ENCODE results near the gene SLC16A8. TPM values are rescaled to one million over a fixed set of nuclear protein-coding genes. Genes with fewer than 3 reads are reported as not detected.

SLC16A8 gene
- total and polyA plus RNA-seq, 2 experiments from 2014 or later = 0.52 to 0.66 TPM

DNA sequence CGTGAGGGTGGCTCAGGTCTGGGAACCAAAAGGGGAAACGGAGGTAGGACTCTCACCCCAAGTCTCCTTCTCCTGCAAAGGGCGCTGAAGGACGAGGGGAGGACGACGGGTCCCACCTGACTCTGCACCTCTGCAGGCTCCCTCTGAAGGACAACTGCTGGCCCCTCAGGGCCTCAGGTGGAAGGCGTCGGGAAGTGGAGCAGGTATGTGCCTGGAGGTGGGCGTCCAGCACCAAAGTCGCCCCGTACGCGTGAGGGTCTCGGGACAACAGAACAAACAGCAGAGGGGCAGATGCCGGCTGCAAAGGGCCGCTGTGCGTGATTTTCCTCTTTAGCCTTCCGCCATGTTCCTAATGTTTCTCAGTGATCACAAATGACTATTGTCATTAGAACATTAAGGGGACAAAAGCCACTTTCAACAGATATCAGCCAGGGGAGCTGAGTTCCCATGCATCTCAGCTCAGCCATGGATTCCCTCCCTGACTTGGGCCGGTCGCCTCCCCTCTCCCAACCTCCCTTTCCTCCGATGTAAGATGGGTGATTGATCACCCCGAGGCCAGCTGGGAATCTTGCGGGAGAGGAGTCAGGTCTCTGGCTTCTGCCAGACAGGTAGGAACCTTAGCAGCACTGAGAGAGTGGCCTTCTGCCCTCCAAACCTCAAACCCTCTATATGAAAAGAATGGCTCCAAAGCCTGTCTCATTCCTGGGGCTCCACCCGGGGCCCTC lies 836 bp downstream of the SLC16A8 start (continued):
- TF ChIP-seq, protein P1, sequence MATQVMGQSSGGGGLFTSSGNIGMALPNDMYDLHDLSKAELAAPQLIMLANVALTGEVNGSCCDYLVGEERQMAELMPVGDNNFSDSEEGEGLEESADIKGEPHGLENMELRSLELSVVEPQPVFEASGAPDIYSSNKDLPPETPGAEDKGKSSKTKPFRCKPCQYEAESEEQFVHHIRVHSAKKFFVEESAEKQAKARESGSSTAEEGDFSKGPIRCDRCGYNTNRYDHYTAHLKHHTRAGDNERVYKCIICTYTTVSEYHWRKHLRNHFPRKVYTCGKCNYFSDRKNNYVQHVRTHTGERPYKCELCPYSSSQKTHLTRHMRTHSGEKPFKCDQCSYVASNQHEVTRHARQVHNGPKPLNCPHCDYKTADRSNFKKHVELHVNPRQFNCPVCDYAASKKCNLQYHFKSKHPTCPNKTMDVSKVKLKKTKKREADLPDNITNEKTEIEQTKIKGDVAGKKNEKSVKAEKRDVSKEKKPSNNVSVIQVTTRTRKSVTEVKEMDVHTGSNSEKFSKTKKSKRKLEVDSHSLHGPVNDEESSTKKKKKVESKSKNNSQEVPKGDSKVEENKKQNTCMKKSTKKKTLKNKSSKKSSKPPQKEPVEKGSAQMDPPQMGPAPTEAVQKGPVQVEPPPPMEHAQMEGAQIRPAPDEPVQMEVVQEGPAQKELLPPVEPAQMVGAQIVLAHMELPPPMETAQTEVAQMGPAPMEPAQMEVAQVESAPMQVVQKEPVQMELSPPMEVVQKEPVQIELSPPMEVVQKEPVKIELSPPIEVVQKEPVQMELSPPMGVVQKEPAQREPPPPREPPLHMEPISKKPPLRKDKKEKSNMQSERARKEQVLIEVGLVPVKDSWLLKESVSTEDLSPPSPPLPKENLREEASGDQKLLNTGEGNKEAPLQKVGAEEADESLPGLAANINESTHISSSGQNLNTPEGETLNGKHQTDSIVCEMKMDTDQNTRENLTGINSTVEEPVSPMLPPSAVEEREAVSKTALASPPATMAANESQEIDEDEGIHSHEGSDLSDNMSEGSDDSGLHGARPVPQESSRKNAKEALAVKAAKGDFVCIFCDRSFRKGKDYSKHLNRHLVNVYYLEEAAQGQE (IDR thresholded peaks at IDR 0.05; ENCODE audit: unreplicated experiment) = no peak
- TF ChIP-seq, protein P2, sequence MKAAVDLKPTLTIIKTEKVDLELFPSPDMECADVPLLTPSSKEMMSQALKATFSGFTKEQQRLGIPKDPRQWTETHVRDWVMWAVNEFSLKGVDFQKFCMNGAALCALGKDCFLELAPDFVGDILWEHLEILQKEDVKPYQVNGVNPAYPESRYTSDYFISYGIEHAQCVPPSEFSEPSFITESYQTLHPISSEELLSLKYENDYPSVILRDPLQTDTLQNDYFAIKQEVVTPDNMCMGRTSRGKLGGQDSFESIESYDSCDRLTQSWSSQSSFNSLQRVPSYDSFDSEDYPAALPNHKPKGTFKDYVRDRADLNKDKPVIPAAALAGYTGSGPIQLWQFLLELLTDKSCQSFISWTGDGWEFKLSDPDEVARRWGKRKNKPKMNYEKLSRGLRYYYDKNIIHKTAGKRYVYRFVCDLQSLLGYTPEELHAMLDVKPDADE (IDR thresholded peaks at IDR 0.05) = no peak
- TF ChIP-seq, protein P3, sequence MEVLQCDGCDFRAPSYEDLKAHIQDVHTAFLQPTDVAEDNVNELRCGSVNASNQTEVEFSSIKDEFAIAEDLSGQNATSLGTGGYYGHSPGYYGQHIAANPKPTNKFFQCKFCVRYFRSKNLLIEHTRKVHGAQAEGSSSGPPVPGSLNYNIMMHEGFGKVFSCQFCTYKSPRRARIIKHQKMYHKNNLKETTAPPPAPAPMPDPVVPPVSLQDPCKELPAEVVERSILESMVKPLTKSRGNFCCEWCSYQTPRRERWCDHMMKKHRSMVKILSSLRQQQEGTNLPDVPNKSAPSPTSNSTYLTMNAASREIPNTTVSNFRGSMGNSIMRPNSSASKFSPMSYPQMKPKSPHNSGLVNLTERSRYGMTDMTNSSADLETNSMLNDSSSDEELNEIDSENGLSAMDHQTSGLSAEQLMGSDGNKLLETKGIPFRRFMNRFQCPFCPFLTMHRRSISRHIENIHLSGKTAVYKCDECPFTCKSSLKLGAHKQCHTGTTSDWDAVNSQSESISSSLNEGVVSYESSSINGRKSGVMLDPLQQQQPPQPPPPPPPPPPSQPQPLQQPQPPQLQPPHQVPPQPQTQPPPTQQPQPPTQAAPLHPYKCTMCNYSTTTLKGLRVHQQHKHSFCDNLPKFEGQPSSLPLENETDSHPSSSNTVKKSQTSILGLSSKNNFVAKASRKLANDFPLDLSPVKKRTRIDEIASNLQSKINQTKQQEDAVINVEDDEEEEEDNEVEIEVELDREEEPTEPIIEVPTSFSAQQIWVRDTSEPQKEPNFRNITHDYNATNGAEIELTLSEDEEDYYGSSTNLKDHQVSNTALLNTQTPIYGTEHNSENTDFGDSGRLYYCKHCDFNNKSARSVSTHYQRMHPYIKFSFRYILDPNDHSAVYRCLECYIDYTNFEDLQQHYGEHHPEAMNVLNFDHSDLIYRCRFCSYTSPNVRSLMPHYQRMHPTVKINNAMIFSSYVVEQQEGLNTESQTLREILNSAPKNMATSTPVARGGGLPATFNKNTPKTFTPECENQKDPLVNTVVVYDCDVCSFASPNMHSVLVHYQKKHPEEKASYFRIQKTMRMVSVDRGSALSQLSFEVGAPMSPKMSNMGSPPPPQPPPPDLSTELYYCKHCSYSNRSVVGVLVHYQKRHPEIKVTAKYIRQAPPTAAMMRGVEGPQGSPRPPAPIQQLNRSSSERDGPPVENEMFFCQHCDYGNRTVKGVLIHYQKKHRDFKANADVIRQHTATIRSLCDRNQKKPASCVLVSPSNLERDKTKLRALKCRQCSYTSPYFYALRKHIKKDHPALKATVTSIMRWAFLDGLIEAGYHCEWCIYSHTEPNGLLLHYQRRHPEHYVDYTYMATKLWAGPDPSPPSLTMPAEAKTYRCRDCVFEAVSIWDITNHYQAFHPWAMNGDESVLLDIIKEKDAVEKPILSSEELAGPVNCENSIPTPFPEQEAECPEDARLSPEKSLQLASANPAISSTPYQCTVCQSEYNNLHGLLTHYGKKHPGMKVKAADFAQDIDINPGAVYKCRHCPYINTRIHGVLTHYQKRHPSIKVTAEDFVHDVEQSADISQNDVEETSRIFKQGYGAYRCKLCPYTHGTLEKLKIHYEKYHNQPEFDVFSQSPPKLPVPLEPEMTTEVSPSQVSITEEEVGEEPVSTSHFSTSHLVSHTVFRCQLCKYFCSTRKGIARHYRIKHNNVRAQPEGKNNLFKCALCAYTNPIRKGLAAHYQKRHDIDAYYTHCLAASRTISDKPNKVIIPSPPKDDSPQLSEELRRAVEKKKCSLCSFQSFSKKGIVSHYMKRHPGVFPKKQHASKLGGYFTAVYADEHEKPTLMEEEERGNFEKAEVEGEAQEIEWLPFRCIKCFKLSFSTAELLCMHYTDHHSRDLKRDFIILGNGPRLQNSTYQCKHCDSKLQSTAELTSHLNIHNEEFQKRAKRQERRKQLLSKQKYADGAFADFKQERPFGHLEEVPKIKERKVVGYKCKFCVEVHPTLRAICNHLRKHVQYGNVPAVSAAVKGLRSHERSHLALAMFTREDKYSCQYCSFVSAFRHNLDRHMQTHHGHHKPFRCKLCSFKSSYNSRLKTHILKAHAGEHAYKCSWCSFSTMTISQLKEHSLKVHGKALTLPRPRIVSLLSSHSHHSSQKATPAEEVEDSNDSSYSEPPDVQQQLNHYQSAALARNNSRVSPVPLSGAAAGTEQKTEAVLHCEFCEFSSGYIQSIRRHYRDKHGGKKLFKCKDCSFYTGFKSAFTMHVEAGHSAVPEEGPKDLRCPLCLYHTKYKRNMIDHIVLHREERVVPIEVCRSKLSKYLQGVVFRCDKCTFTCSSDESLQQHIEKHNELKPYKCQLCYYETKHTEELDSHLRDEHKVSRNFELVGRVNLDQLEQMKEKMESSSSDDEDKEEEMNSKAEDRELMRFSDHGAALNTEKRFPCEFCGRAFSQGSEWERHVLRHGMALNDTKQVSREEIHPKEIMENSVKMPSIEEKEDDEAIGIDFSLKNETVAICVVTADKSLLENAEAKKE (CRISPR knock-in tag; IDR thresholded peaks at IDR 0.05) = no peak
- no peak for TF ChIP-seq EZH2phosphoT487 (IDR thresholded peaks at IDR 0.05; ENCODE audit: unreplicated experiment)
